Type B pancreatic cell (in vitro differentiated cells): ENCODE measurements around the gene CTRB1. TPM values are rescaled to one million over a fixed set of nuclear protein-coding genes. Genes with fewer than 3 reads are reported as not detected.
A peak's percentile ranks its signal among the peaks of the same experiment; 100 is the strongest.

ENCODE experiments used
- DNase-seq: peaks from one replicate; pipeline ENCODE4 v3.0.0; 2021; ENCODE audit warnings: mixed read lengths; ENCODE audit not compliant: unreplicated experiment; ENCODE audit errors: extremely low spot score
- H3K27ac Mint-ChIP-seq: 2 replicates; pipeline ENCODE4 v1.8.0; 2021; ENCODE audit warnings: mild to moderate bottlenecking, mixed read lengths
- H3K27me3 Mint-ChIP-seq: 2 replicates; pipeline ENCODE4 v1.8.0; 2021; ENCODE audit warnings: mixed read lengths
- H3K36me3 Mint-ChIP-seq: 2 replicates; pipeline ENCODE4 v1.8.0; 2021; ENCODE audit warnings: mixed read lengths
- H3K4me1 Mint-ChIP-seq: one replicate; pipeline ENCODE4 v1.8.0; 2021; ENCODE audit warnings: mixed read lengths; ENCODE audit not compliant: unreplicated experiment
- H3K4me3 Mint-ChIP-seq: 2 replicates; pipeline ENCODE4 v1.8.0; 2021; ENCODE audit warnings: mild to moderate bottlenecking, mixed read lengths
- H3K9me3 Mint-ChIP-seq: 2 replicates; pipeline ENCODE4 v1.8.0; 2021; ENCODE audit warnings: mixed read lengths
- CTCF ChIP-seq: fragments of 200-600 bp; sonication (generic); conservative IDR thresholded peaks from 2 replicates; pipeline ENCODE4 v1.5.0; 2021; ENCODE audit warnings: antibody characterized with exemption, mild to moderate bottlenecking
- total RNA-seq: library from RNA; stranded (reverse); gene quantifications from 2 replicates; pipeline ENCODE4 v1.2.1, GENCODE V29; 2021; ENCODE audit warnings: low replicate concordance

The CTRB1 gene
- total RNA-seq, 1 donor from 2014 or later = not detected

- H3K27me3 Mint-ChIP-seq = no peaks in the 10 kb centered on the region
- H3K36me3 Mint-ChIP-seq = peaks cover 16% of the 10 kb centered on the region
- TF ChIP-seq CTCF = no peak
- DNase-seq = no peak
- peaks cover 10% of the 10 kb centered on the region for H3K4me1 Mint-ChIP-seq
- H3K9me3 Mint-ChIP-seq = no peaks in the 10 kb centered on the region
- peak overlapping the region; percentile 68 for H3K27ac Mint-ChIP-seq
- H3K4me3 Mint-ChIP-seq = no peak overlapping the region
Observed at GRCh38 chr16:75234856-75235696, 16.3 kb downstream of the CTRB1 start.

- H3K9me3 Mint-ChIP-seq = no peaks in the 10 kb centered on the region
- no peak for DNase-seq
- no peak for TF ChIP-seq CTCF
- H3K4me3 Mint-ChIP-seq = no peak overlapping the region
- peaks cover 15% of the 10 kb centered on the region for H3K4me1 Mint-ChIP-seq
- H3K27me3 Mint-ChIP-seq = no peaks in the 10 kb centered on the region
- peaks cover 12% of the 10 kb centered on the region for H3K36me3 Mint-ChIP-seq
- peak overlapping the region; percentile 68 for H3K27ac Mint-ChIP-seq
Observed at GRCh38 chr16:75235721-75236193, 17.0 kb downstream of the CTRB1 start.

- H3K4me1 Mint-ChIP-seq = peaks cover 15% of the 10 kb centered on the region
- TF ChIP-seq CTCF = no peak
- H3K4me3 Mint-ChIP-seq = no peak overlapping the region
- no peaks in the 10 kb centered on the region for H3K27me3 Mint-ChIP-seq
- H3K9me3 Mint-ChIP-seq = no peaks in the 10 kb centered on the region
- no peak for DNase-seq
- H3K27ac Mint-ChIP-seq = peak overlapping the region; percentile 68
- H3K36me3 Mint-ChIP-seq = peaks cover 12% of the 10 kb centered on the region
Observed at GRCh38 chr16:75236232-75236631, 17.4 kb downstream of the CTRB1 start.

GRCh38 chr16:75236736-75237397, 18.1 kb downstream of the CTRB1 start:
- no peak for TF ChIP-seq CTCF
- peaks cover 15% of the 10 kb centered on the region for H3K4me1 Mint-ChIP-seq
- DNase-seq = no peak
- H3K9me3 Mint-ChIP-seq = no peaks in the 10 kb centered on the region
- peak overlapping the region; percentile 68 for H3K27ac Mint-ChIP-seq
- H3K4me3 Mint-ChIP-seq = no peak overlapping the region
- H3K27me3 Mint-ChIP-seq = no peaks in the 10 kb centered on the region
- peaks cover 12% of the 10 kb centered on the region for H3K36me3 Mint-ChIP-seq

GRCh38 chr16:75237398-75238131, 18.8 kb downstream of the CTRB1 start:
- Mint-ChIP-seq H3K4me3 (no peak overlapping the region), H3K36me3 (peaks cover 12% of the 10 kb centered on the region), H3K27ac (no peak overlapping the region), H3K4me1 (peaks cover 15% of the 10 kb centered on the region), H3K27me3 (no peaks in the 10 kb centered on the region), H3K9me3 (no peaks in the 10 kb centered on the region)
- TF ChIP-seq CTCF = no peak
- DNase-seq = no peak
